Activated CD4-positive, alpha-beta T cell treated with anti-CD3 and anti-CD28 coated beads for 4 hours (primary cell): ENCODE data around the gene RALGAPA1.
A peak's percentile ranks its signal among the peaks of the same experiment; 100 is the strongest.
"Not testable (repeated sequence)": the region's sequence is repeated elsewhere in the genome, so short reads cannot be mapped to it uniquely, and the experiment has no call there.

Experiments
- DNase-seq, 2 donors: peaks; one replicate each; pipeline ENCODE4 v3.0.0-alpha.2; 2020

RALGAPA1 gene

DNA sequence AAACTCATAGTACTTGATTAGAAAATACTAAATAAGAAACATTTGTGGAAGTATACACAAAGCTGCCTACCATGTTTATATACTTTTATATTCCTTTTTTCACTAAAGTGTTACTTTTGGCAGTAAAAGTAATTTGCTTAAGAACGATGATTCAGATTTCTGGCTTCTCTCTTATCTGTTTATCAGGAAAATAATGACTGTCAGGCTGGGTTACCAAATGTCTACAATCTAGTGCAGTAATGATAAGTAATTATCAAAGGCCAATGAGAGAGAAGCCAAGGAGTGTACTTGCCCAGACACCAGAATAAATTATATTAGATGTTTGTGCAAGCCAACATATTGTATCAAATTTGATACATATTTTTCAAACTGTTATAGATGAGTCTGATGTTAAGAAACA, 113.4 kb downstream of the RALGAPA1 start:
- no peak for DNase-seq

DNA sequence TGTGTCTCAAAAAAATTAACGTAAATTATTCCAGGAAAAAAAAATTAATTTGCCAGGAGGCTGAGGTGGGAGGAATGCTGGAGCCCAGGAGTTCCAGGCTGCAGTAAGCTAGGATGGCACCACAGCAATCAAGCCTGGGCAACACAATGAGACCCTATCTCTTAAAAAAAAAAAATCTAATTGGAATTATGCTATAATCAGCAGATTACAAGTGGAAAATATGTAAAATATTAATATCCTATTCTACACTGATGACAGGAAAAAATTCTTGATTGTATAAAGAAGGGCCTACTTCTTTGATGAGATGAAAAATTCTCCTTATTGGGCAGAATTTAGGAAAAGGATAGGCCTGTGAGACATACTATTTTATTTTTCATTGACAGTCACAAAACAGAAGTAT, 114.0 kb downstream of the RALGAPA1 start:
- no peak for DNase-seq

DNA sequence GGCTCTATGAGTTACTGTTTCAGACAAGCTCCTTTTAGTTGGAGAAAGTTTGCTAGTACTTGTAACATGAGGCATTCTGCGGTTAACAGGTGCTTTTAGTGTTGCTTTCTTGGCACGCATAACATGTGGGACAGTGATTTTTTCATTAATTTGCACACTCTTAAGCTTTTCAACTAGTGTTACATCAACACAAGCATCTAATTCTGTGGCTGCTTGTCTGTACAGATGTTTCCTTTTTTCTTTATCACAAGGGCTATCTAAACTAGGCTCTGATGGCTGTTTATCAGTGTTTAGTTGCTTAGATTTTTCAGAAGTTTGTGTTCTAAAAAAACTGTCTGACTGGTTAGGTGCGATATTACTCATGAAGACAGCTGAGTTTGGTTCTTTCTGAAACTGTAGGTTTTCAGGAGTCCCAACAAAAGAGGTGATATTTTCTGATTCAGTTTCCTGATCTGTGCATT, 120.1 kb downstream of the RALGAPA1 start:
- no peak for DNase-seq

DNA sequence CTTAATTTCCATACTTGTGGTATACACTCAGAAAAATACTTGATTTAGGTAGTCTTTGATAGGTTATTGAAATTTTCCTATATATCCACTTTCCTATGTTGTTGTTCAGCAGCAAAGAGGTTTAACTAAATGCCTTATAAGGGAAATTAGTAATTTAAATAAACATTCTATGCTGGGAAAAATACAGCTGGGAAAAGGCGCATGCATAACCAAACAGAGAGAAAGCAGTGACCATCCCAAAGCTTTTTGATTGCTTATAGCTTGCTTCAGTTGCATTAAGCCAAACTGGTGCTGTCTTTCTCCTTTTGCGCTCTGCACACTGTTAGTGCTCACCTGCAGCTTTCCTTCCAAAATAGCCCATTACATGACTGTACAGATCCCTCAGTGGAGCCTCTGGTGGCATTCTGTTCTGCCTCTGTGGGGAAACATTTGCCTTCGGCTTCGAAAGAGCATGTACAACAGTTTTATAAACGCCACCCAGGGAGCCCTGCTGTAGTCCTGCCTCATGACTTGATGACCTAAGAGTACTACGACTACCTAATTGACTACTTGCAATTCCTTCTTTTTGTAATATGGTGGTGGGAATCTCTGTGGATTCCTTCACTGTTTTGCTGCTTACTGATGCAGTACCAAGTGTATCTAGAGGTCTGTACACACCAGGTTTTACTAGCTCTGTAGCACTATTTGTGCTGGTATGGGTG, 120.8 kb downstream of the RALGAPA1 start:
- DNase-seq = no peak

DNA sequence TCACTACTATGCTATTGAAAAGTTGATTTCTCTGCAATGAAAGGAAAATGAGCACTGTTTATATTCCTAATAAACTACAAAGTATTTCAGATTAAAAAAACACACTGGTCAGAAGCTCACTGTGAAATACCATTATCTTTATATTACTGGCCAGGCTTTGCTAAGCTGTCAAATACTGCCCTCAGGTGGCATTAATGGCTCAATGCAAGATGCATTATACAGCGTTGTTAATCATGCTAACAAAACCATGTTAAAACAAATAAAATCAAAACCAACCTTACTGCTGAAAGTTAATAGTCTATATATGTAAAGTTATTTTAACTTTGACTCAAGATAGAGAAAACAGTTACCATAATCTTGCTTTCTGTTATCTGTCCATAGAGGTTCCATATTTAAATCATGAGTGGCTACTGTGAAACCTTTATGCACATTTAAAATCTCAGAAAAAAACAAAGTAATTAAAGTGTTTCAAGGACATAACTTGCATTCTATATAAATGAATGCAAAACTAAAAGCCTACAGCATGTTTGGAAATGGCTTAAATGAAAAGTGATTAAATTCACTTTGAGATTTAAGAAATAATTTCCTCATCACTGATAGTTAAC, 121.7 kb downstream of the RALGAPA1 start:
- DNase-seq = peak in 1 of 2 donors; percentile 21

DNA sequence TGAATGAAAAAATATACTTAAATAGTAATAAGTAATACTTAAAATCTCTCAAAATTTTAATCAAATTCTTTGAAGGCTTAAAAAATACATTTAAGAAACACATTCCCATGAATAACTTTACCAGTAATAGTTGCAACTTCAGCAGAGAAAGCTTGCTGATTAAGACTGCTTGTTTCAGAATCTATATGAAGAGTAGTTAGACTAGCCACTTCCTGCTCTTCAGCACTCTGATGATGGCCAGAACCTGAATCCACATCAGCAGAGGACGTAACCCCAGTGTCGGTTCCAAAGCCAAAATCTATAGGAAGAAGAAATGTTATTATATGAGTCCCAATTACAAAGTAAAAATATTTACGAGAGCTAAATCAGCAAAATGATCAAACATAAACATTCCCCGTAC, 125.4 kb downstream of the RALGAPA1 start:
- DNase-seq = not testable (repeated sequence)

DNA sequence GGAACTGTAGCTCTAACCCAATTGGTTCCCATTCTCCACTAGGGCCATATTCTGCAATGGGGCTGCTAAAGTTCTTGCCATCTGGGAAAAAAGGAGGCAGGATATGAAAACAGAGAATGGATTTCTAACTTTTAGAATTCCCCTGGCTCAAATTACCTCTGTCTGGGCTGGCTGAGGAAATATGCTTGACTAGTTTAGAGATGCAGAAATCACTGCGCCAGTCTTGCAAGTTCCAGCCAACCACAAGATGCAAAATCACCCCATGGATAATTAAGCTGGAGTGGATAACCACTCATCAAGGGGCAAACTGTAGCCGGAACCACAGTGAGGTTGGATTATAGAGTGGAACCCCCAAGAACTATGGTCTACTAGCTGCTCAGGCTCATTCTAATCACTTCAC, 126.3 kb downstream of the RALGAPA1 start:
- DNase-seq = no peak

DNA sequence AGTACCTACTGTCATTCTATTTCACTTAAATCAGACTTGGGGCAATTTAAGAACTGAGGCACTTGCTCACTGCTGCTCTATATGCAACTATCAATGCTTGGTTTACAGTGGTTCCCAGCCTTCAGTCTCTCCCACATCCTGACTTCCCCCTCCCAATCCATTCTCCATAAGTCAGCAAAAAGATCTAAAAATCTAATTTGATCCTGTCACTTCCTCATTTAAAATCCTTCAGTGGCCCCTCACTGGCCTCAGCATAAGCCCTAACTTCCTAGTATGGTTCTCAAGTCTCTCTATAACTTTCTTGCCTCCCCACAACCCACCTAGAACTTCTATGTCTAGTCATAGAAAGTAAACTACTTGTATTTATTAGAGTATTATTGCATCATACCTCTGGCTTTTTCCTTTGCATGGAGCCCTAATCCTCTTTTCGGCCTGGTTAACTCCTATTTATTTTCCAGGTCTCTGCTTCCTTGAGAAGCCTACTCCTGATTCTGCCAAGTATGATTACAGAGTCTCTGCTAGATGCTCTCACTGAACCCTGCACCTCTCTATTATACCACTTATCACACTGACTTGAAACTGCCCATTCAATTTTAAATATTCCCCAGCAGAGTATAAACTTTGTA, 130.6 kb downstream of the RALGAPA1 start:
- DNase-seq = no peak

DNA sequence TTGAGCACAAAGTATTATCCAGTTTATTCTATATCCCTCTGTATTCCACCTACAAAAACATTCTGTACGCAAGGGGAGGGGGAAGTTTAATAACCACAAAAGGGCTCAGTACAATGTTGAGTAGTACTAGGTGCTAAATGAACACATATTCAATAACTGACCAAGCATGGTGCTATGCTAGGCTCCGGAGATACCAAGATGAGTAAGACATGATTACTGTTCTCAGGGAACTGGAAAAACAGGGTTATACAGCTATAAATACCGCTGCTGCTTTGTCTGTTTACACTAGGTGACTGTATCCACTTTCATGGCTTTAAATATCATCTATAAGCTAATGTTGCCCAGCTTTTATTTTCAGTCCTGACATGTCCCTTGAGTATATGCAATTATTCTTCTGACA, 139.3 kb downstream of the RALGAPA1 start:
- no peak for DNase-seq

DNA sequence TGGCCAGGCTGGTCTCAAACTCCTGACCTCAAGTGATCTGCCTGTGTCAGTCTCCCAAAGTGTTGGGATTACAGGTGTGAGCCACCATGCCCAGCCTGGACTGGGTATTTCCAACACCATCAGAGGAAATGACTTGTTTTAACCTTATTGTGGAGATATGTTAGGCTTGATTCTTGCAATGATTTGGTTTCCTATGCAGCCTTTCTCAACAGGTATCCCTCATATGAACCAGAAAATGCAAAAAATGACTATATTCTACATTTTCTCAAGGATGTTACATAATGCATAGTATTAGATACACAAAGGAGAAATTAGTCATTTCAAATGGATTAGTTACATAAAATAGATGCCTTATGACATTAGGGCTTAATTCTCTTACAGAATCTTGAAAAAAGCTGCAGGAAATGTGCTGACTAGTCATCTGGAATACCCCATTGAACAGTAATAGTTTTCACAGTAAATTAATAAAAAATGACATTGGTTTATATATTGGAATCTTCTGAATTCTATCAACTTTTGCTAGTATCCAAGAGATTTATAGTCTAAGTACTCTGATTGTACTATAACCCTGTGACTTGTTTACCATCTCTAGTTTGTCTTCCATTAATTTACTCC, 142.6 kb downstream of the RALGAPA1 start:
- no peak for DNase-seq

DNA sequence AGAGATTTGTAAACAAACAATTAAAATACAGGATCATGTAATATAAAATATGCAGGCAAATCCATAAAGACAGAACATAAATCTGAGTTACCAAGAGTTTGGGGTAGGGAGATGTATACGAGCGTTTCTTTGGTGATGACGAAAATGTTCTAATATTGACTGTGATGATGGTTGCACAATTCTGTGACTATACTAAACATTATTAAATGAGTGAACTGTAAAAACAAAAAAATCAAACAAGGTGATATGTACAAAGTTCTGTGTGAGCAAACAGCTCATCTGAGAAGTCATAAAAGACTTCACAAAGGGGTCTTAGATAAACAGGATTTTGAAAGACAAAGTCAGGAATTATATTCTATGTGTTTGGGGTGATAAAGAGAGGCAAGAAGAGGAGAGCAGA, 147.2 kb downstream of the RALGAPA1 start:
- no peak for DNase-seq

DNA sequence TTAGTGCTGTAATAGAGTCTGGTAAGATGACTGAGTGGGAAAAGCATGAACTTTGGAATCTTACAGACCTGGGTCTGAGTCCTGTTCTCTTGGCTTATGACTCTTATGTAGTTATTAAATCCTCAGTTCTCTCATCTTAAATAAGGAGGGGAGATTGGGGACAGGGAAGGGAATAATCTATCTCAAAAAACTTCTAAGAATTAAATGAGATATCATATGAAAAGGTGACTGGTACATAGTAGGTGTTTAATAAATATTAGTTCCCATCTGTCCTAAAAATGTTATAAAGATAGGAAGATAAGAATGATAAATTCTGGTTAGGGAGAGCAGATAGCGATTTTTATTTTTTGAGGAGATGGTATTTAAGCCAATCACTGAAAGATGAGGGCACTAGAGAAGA, 156.1 kb downstream of the RALGAPA1 start:
- no peak for DNase-seq

DNA sequence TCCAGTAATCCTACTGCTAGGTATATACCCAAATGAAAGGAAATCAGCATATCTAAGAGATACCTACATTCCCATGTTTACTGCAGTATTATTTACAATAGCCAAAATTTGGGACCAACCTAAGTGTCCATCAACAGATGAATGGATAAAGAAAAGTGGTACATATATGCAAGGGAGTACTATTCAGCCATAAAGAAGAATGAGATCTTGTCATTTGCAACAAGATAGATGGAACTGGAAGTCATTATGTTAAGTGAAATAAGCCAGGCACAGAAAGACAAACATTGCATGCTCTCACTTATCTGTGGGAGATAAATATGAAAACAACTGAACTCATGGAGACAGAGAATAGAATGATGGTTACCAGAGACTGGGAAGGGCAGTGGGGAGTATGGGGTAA, 165.6 kb downstream of the RALGAPA1 start:
- no peak for DNase-seq

DNA sequence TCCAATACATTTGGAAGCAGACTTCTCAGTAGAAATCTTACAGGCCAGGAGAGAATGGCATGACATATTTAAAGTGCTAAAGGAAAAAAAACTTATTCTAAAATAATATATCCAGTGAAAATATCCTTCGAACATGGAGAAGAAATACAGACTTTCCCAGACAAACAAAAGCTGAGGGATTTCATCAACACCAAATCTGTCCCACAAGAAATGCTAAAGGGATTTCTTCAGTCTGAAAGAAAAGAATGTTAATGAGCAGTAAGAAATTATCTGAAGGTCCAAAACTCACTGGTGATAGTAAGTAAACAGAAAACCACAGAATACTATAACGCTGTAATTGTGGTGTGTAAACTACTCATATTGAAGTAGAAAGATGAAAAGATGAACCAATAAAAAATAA, 171.2 kb downstream of the RALGAPA1 start:
- no peak for DNase-seq

DNA sequence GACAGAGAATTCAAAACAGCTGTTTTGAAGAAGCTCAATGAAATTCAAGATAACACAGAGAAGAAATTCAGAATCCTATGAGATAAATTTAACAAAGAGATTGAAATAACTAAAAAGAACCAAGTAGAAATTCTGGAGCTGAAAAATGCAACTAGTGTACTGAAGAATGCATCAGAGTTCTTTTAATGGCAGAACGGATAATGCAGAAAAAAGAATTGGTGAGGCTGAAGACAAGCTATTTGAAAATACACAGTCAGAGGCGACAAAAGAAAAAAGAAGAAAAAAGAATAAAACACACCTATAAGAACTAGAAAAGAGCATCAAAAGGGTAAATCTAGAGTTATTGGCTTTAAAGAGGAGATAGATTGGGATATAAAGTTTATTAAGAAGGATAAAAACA, 171.8 kb downstream of the RALGAPA1 start:
- DNase-seq = no peak

DNA sequence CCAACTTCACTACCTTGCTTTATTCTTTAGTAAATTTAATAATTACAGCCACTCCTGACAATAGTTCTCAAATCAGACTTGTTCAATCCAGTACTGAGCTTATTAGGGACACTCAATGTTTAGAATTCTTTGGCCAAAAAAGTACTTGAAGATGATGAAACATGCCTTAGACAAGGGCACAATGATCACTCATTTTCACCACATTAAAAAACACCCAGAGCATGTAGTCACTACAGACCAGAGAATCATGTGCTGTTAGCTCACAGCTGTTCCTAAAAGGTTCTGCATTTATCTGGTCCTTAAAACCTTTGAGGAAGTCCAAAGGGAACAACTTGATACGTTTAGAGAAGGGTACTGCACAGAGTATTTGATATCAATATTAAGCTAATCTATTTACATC, 176.4 kb downstream of the RALGAPA1 start:
- DNase-seq = no peak

DNA sequence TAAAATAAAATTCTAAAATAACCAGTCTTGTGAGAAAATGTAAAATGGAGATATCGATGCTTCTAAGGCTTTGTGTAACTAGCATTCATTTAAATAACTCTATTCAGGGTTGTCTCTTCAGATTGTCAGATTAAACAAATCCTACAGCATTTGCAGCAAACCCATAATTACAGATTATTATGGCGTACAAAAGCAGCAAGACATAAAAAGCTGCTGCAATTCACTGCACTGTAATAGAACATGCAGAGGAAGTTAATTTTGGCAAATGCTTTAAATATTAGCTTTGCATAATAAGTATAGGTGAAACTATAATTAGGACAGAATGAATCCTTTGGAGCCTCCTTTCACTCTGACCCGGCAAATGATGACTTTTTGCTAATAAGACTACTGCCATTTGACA, 176.8 kb downstream of the RALGAPA1 start:
- DNase-seq = no peak

DNA sequence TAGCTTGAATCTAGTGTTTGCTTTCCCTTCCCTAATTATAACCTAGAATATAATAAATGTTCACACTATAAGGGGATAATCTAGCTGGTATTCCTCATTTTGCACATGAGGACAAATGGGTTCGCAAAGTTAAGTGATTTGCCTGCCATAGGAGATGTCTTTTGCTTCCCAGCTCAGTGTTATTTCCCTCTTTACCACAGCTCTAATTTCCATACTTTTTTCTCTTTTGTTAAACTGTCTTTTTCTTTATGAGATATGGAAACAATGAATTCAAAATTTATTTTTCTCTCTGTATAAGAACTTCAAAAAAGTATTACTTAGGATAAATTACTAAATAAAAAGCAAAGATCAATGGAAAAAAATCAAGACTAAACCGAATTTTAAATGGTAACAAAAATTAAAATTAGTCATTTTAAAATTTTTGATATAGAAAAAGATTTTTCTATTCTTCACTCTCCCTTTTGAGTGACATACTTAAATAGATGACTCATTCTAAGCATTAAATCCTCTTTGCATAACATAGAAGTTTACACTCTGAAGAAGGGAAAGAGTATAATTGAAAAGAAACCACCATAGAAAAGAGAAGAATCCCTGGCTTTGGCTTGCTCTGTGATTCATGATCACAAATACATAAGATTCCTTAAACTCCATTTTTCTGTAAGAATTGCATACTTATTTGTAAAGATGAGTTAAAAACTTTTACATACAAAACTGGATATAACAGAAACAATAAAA, 177.9 kb downstream of the RALGAPA1 start:
- DNase-seq = no peak

DNA sequence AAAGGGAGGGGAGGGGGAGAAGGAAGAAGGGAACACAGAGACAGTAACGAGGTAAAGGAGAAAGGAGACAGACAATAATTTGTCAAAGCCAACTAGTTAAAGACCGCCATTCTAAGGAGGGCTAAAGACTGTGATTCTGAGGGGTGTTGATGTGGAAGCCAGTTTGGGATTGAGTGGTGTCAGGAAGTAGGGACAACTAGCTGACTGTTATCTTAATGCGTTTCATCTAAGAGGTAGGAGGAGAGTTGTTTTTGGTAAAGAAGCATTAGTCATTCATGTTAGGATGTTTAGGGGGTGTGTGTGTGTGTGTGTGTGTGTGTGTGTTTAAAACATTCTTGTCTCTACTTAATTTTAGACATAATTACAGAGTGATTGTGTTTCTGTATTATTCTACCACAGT, 180.1 kb downstream of the RALGAPA1 start:
- DNase-seq = no peak

DNA sequence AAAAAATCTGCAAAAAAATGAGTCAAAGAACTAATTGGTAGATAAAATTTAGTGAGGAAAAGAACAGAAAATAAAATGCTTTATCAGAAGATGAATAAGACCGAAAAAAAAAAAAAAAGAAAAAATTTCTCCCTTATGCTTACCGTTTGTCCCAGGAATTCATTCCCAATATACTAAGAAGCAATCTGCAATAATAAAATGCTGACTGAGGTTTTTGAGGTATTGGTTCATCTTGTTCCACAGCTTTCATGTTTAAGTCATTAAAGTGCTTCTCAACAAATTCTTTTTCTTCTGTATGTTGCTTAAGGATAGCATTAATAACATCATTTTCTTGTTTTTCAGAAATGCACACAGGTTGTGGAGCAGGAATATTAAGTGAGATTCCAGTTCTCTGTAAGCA, 182.1 kb downstream of the RALGAPA1 start:
- not testable (repeated sequence) for DNase-seq

DNA sequence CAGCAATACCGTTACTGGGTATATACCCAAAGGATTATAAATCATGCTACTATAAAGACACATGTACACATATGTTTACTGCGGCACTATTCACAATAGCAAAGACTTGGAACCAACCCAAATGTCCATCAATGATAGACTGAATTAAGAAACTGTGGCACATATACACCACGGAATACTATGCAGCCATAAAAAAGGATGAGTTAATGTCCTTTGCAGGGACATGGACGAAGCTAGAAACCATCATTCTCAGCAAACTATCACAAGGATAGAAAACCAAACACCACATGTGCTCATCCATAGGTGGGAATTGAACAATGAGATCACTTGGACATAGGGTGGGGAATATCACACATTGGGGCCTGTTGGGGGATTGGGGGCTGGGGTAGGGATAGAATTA, 187.1 kb downstream of the RALGAPA1 start:
- DNase-seq = not testable (repeated sequence)

DNA sequence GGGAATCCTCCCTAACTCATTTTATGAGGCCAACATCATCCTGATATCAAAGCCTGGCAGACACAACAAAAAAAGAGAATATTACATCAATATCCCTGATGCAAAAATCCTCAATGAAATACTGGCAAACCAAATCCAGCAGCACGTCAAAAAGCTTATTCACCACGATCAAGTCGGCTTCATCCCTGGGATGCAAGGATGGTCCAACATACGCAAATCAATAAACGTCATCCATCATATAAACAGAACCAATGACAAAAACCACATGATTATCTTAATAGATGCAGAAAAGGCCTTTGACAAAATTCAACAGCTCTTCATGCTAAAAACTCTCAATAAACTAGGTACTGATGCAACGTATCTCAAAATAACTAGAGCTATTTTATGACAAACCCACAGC, 189.1 kb downstream of the RALGAPA1 start:
- DNase-seq = not testable (repeated sequence)

DNA sequence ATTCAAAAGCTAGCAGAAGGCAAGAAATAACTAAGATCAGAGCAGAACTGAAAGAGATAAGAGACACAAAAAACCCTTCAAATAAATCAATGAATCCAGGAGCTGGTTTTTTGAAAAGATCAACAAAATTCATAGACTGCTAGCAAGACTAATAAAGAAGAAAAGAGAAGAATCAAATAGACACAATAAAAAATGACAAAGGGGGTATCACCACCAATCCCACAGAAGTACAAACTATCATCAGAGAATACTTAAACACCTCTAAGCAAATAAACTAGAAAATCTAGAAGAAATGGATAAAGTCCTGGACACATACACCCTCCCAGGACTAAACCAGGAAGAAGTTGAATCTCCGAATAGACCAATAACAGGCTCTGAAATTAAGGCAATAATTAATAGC, 189.6 kb downstream of the RALGAPA1 start:
- not testable (repeated sequence) for DNase-seq
